Fibroblast of lung (primary cell): Measurements from ENCODE around the gene CNTNAP5. TPM values are rescaled to one million over a fixed set of nuclear protein-coding genes. Genes with fewer than 3 reads are reported as not detected.

Experiments
- DNase-seq, 2 donors: peaks; one replicate each; pipeline versions ENCODE4 v3.0.0 to v3.0.0-alpha.2; 2010; ENCODE audit warnings: low read depth in 2 of 2
- H2AFZ ChIP-seq: 2 replicates; pipeline ENCODE4 v1.5.1; 2012; ENCODE audit warnings: low read length, control low read depth, inconsistent platforms
- H3K27ac ChIP-seq: 2 replicates; pipeline ENCODE4 v1.5.1; 2011; ENCODE audit warnings: low read length, control low read depth; ENCODE audit not compliant: insufficient read depth
- H3K27me3 ChIP-seq: 2 replicates; pipeline ENCODE4 v1.5.1; 2011; ENCODE audit warnings: mild to moderate bottlenecking, low read length; ENCODE audit not compliant: control insufficient read depth, insufficient read depth
- H3K36me3 ChIP-seq: 2 replicates; pipeline ENCODE4 v1.5.1; 2011; ENCODE audit warnings: low read length; ENCODE audit not compliant: control insufficient read depth, insufficient read depth
- H3K4me1 ChIP-seq: 2 replicates; pipeline ENCODE4 v1.5.1; 2011; ENCODE audit warnings: low read length; ENCODE audit not compliant: control insufficient read depth, insufficient read depth; ENCODE audit errors: extremely low read depth
- H3K4me2 ChIP-seq: 2 replicates; pipeline ENCODE4 v1.5.1; 2011; ENCODE audit warnings: low read length, control low read depth; ENCODE audit not compliant: insufficient read depth; ENCODE audit errors: extremely low read depth
- H3K4me3 ChIP-seq, 4 experiments: fragments of 200-600 bp in 1 of 4; sonication (generic) in 1 of 4; replicated peaks in 1 of 4; 2 replicates each; pipeline ENCODE4 v1.5.1; 2011 to 2016; ENCODE audit warnings: low read length in 4 of 4, low read depth in 3 of 4, mild to moderate bottlenecking in 3 of 4, control low read depth in 2 of 4, inconsistent platforms in 1 of 4, mixed read lengths in 1 of 4; ENCODE audit not compliant: insufficient read depth in 1 of 4; ENCODE audit errors: control extremely low read depth in 1 of 4
- H3K79me2 ChIP-seq: 2 replicates; pipeline ENCODE4 v1.5.1; 2012; ENCODE audit warnings: mild to moderate bottlenecking, low read length, inconsistent platforms; ENCODE audit not compliant: control insufficient read depth, insufficient read depth
- H3K9ac ChIP-seq: 2 replicates; pipeline ENCODE4 v1.5.1; 2011; ENCODE audit warnings: mild to moderate bottlenecking, low read length, control low read depth; ENCODE audit not compliant: insufficient read depth
- H3K9me3 ChIP-seq: 2 replicates; pipeline ENCODE4 v1.5.1; 2012; ENCODE audit warnings: low read depth, low read length; ENCODE audit not compliant: control insufficient read depth, insufficient read depth
- H4K20me1 ChIP-seq: 2 replicates; pipeline ENCODE4 v1.5.1; 2011; ENCODE audit warnings: low read length; ENCODE audit not compliant: control insufficient read depth, insufficient read depth; ENCODE audit errors: extremely low read depth
- EZH2 ChIP-seq: IDR thresholded peaks from 2 replicates; pipeline ENCODE4 v1.5.1; 2012; ENCODE audit warnings: low read length, control low read depth, mild to moderate bottlenecking; ENCODE audit errors: missing control alignments
- polyA minus RNA-seq: library from RNA; depleted of rRNA, polyadenylated mRNA; stranded (reverse); fragments of >200 nt; gene quantifications from 2 replicates; pipeline ENCODE4 v1.2.3, GENCODE V29; 2011; ENCODE audit warnings: low replicate concordance
- polyA plus RNA-seq, 2 donors: library from polyadenylated mRNA; depleted of rRNA in 1 of 2; stranded (reverse) in 1 of 2; unstranded in 1 of 2; fragments of >200 nt; gene quantifications; 2 replicates each; pipeline ENCODE4 v1.2.1, GENCODE V29; 2011 to 2012; ENCODE audit warnings: missing spikeins in 1 of 2
- total RNA-seq: library from RNA; depleted of rRNA; stranded (reverse); fragments of >200 nt; gene quantifications from 2 replicates; pipeline ENCODE4 v1.2.1, GENCODE V29; 2014
- TF ChIP-seq, protein P1 (sequence below), 2 donors: IDR thresholded peaks in 1 of 2; conservative IDR thresholded peaks in 1 of 2; 1 replicate in 1 of 2; 2 replicates in 1 of 2; pipeline ENCODE4 v1.5.1; 2011 to 2012; ENCODE audit warnings: low read length in 2 of 2, control low read depth in 1 of 2, inconsistent platforms in 1 of 2, low read depth in 1 of 2, mild to moderate bottlenecking in 1 of 2

CNTNAP5 gene
- not detected in 2 replicates for total RNA-seq
- not detected in 2 replicates for polyA plus RNA-seq
- not detected in 2 replicates for polyA plus RNA-seq (2012)
- not detected in 2 replicates for polyA minus RNA-seq

DNA sequence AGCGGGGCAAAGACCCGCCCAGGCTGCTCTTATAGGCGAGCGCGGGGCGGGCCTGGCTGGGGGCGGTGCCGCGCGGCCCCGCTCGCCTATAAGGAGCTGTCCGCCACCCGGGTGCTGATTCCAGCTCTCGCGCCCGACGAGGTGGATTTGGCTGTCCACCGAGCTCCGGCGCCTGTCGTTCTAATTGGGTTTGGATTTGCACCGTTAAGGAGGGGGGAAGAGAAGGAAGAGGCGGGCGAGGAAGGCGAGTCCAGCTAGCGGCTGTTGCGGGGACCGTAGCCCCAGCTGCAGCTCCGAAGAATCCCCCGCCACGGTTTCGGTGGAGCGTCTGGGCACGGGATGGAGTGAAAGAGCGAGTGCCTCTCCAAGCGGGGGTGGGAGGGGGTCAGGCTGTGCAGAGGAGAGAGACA is at the start of gene CNTNAP5:
TSS of gene CNTNAP5 (plus strand) at position 117 of the 410 bp plus-strand sequence. CDS start 364 bp downstream, outside the sequence.
- Histone ChIP-seq H3K4me2 (no peak within 1 kb of the TSS), H3K9ac (no peak within 1 kb of the TSS), H3K4me3 (no peak within 1 kb of the TSS)

DNA sequence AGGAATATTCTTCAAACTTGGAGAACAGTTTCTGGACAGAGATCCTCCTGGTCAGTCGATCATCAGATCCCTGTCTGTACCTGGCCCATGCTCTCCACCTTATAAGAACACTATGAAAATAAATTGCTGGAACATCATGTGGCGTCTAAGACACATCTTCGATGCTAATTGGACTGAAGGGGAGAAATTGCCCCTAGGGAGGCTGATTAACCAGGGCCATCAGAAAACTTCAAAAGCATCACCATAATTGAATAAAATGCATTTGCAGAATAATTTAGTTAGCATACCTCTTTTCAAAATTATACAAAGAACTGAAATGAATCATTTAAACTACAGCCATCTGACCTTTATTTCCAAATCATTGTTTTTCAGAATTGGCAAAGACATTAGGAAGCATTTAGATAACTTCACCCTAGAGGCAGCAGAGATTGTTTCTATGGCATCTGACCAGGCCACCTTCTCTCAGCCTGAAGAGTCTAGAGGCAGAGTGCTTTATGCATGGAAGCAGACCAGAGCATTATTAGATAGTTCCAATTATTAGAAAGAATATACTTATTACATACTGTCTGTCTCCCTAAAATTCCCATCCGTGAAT is 48.9 kb upstream of the CNTNAP5 start:
- Histone ChIP-seq H3K27me3 (no peaks in the 10 kb centered on the region), H3K9ac (no peak overlapping the region), H3K36me3 (no peaks in the 10 kb centered on the region), H3K79me2 (no peaks in the 10 kb centered on the region), H3K4me2 (no peak overlapping the region), H3K9me3 (no peaks in the 10 kb centered on the region), H3K4me3 (no peak overlapping the region), H3K4me1 (no peaks in the 10 kb centered on the region), H3K27ac (no peak overlapping the region), H4K20me1 (no peaks in the 10 kb centered on the region), H2AFZ (no peak overlapping the region)
- DNase-seq: no peak
- TF ChIP-seq, protein P1, sequence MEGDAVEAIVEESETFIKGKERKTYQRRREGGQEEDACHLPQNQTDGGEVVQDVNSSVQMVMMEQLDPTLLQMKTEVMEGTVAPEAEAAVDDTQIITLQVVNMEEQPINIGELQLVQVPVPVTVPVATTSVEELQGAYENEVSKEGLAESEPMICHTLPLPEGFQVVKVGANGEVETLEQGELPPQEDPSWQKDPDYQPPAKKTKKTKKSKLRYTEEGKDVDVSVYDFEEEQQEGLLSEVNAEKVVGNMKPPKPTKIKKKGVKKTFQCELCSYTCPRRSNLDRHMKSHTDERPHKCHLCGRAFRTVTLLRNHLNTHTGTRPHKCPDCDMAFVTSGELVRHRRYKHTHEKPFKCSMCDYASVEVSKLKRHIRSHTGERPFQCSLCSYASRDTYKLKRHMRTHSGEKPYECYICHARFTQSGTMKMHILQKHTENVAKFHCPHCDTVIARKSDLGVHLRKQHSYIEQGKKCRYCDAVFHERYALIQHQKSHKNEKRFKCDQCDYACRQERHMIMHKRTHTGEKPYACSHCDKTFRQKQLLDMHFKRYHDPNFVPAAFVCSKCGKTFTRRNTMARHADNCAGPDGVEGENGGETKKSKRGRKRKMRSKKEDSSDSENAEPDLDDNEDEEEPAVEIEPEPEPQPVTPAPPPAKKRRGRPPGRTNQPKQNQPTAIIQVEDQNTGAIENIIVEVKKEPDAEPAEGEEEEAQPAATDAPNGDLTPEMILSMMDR (conservative IDR thresholded peaks at IDR 0.05 in 1 of 2, IDR thresholded peaks at IDR 0.05 in 1 of 2; ENCODE audit: low read depth in 1 of 2, low read length in 2 of 2): no peak
- no peak for TF ChIP-seq EZH2

More for the DNA sequence above, at the start of gene CNTNAP5:
- H3K27ac ChIP-seq: no peak within 1 kb of the TSS
- no peaks in the 10 kb centered on the region for H3K27me3 ChIP-seq
- TF ChIP-seq, protein P1 (conservative IDR thresholded peaks at IDR 0.05 in 1 of 2, IDR thresholded peaks at IDR 0.05 in 1 of 2; ENCODE audit: low read depth in 1 of 2, low read length in 2 of 2): no peak
- TF ChIP-seq EZH2: no peak
- H2AFZ ChIP-seq: no peak within 1 kb of the TSS
- H3K4me1 ChIP-seq: no peaks in the 10 kb centered on the region
- DNase-seq: peak; percentile 17 to 21
- no peaks in the 10 kb centered on the region for H4K20me1 ChIP-seq
- H3K36me3 ChIP-seq: no peaks in the 10 kb centered on the region
- H3K79me2 ChIP-seq: no peaks in the 10 kb centered on the region
- no peaks in the 10 kb centered on the region for H3K9me3 ChIP-seq

DNA sequence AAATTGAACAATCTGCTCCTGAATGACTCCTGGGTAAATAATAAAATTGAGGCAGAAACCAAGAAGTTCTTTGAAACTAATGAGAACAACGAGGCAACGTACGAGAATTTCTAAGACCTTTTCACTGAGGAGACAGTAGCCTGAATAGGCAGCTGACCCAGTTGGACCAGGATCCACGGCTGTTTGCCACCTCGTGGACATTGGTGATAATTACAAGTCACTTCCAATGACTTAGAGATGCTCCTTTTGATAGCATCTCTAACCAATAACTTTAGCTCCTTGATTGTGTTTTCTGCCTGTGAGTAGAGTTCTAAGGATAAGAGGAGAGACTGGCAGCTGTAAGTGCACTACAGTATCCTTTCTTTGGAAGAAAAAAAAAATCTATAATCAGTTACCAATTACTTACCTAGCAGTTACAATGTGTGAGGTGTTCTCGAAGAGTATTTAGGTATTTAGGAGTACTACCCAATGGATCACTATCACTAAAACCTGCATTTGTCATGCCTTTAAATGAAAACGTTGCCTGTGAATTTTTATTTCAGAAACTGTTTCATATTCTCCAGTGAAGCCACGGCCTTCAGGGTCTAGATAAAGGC is 31.3 kb upstream of the CNTNAP5 start:
- Histone ChIP-seq H3K4me2 (no peak overlapping the region), H3K9me3 (no peaks in the 10 kb centered on the region), H3K4me3 (no peak overlapping the region), H3K4me1 (no peaks in the 10 kb centered on the region), H3K79me2 (no peaks in the 10 kb centered on the region), H2AFZ (no peak overlapping the region), H4K20me1 (no peaks in the 10 kb centered on the region), H3K27me3 (no peaks in the 10 kb centered on the region), H3K27ac (no peak overlapping the region), H3K9ac (no peak overlapping the region), H3K36me3 (no peaks in the 10 kb centered on the region)
- TF ChIP-seq, protein P1 (conservative IDR thresholded peaks at IDR 0.05 in 1 of 2, IDR thresholded peaks at IDR 0.05 in 1 of 2; ENCODE audit: low read depth in 1 of 2, low read length in 2 of 2): peak in 1 of 2 donors; percentile 46
- TF ChIP-seq EZH2: no peak
- peak in 1 of 2 donors; percentile 24 for DNase-seq
